ENCODE measurements around the gene PNMT. TPM values are rescaled to one million over a fixed set of nuclear protein-coding genes. Genes with fewer than 3 reads are reported as not detected.

The PNMT gene
- total and polyA plus RNA-seq, 2 of the 13 experiments (the other 11 are each of a cell fraction or from before 2014, with no cell fraction given) = 0.25 TPM; not detected in 1

DNA sequence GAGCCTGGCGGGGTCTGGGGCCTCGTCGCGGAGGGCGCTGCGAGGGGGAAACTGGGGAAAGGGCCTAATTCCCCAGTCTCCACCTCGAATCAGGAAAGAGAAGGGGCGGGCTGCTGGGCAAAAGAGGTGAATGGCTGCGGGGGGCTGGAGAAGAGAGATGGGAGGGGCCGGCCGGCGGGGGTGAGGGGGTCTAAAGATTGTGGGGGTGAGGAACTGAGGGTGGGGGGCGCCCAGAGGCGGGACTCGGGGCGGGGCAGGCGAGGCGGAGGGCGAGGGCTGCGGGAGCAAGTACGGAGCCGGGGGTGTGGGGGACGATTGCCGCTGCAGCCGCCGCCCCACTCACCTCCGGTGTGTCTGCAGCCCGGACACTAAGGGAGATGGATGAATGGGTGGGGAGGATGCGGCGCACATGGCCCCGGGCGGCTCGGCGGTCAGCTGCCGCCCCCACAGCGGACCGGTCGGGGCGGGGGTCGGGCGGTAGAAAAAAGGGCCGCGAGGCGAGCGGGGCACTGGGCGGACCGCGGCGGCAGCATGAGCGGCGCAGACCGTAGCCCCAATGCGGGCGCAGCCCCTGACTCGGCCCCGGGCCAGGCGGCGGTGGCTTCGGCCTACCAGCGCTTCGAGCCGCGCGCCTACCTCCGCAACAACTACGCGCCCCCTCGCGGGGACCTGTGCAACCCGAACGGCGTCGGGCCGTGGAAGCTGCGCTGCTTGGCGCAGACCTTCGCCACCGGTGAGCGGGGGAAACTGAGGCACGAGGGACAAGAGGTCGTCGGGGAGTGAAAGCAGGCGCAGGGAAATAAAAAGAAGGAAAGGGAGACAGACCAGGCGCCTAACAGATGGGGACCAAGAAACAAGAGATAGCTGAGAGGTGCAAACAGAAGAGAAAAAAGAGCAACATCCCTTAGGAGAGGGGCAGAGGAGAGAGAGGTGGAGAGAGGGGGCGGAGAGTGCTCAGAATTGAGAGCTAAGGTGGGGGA is at the start of gene PNMT (continued):
- TF ChIP-seq, protein P1, sequence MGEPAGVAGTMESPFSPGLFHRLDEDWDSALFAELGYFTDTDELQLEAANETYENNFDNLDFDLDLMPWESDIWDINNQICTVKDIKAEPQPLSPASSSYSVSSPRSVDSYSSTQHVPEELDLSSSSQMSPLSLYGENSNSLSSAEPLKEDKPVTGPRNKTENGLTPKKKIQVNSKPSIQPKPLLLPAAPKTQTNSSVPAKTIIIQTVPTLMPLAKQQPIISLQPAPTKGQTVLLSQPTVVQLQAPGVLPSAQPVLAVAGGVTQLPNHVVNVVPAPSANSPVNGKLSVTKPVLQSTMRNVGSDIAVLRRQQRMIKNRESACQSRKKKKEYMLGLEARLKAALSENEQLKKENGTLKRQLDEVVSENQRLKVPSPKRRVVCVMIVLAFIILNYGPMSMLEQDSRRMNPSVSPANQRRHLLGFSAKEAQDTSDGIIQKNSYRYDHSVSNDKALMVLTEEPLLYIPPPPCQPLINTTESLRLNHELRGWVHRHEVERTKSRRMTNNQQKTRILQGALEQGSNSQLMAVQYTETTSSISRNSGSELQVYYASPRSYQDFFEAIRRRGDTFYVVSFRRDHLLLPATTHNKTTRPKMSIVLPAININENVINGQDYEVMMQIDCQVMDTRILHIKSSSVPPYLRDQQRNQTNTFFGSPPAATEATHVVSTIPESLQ (CRISPR knock-in tag; conservative IDR thresholded peaks at IDR 0.05) = no peak
- TF ChIP-seq SIX4 (CRISPR knock-in tag; IDR thresholded peaks at IDR 0.05) = no peak
- peak; percentile 79; the same call in 1 of the 2 replicates for TF ChIP-seq ZNF607 (CRISPR knock-in tag; IDR thresholded peaks at IDR 0.05; ENCODE audit: borderline replicate concordance)
- TF ChIP-seq RXRA (CRISPR knock-in tag; IDR thresholded peaks at IDR 0.05) = peak; percentile 73
- TF ChIP-seq SMYD3 (CRISPR knock-in tag; IDR thresholded peaks at IDR 0.05) = no peak
- TF ChIP-seq MTF2 (CRISPR knock-in tag; IDR thresholded peaks at IDR 0.05; ENCODE audit: borderline replicate concordance) = peak; percentile 99
- TF ChIP-seq SCMH1 (CRISPR knock-in tag; IDR thresholded peaks at IDR 0.05; ENCODE audit: borderline replicate concordance) = no peak
- TF ChIP-seq, protein P2, sequence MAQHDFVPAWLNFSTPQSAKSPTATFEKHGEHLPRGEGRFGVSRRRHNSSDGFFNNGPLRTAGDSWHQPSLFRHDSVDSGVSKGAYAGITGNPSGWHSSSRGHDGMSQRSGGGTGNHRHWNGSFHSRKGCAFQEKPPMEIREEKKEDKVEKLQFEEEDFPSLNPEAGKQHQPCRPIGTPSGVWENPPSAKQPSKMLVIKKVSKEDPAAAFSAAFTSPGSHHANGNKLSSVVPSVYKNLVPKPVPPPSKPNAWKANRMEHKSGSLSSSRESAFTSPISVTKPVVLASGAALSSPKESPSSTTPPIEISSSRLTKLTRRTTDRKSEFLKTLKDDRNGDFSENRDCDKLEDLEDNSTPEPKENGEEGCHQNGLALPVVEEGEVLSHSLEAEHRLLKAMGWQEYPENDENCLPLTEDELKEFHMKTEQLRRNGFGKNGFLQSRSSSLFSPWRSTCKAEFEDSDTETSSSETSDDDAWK (CRISPR knock-in tag; IDR thresholded peaks at IDR 0.05) = no peak
- TF ChIP-seq ZSCAN25 (CRISPR knock-in tag; IDR thresholded peaks at IDR 0.05) = peak; percentile 84
- peak; percentile 84; the same call in 1 of the 2 replicates for TF ChIP-seq GZF1 (CRISPR knock-in tag; IDR thresholded peaks at IDR 0.05)
- no peak for TF ChIP-seq ZNF841 (CRISPR knock-in tag; IDR thresholded peaks at IDR 0.05; ENCODE audit: borderline replicate concordance)
- no peak for TF ChIP-seq CREM (IDR thresholded peaks at IDR 0.05)
- no peak for TF ChIP-seq CREM (CRISPR knock-in tag; IDR thresholded peaks at IDR 0.05)
- peak; percentile 58; the same call in 1 of the 2 replicates for TF ChIP-seq ZKSCAN8 (CRISPR knock-in tag; IDR thresholded peaks at IDR 0.05; ENCODE audit: borderline replicate concordance)
- no peak for TF ChIP-seq MAF1 (CRISPR knock-in tag; IDR thresholded peaks at IDR 0.05; ENCODE audit: borderline replicate concordance)
- no peak for TF ChIP-seq HOXA5 (CRISPR knock-in tag; IDR thresholded peaks at IDR 0.05)
- TF ChIP-seq XRCC5 (optimal IDR thresholded peaks at IDR 0.05; ENCODE audit: low read length) = peak; percentile 99
- TF ChIP-seq ONECUT2 (CRISPR knock-in tag; IDR thresholded peaks at IDR 0.05) = no peak
- peak; percentile 66; the same call in 1 of the 2 replicates for TF ChIP-seq ZMAT3 (CRISPR knock-in tag; conservative IDR thresholded peaks at IDR 0.05)
- no peak for TF ChIP-seq TCF7 (IDR thresholded peaks at IDR 0.05; ENCODE audit: low read depth)
- TF ChIP-seq, protein P3, sequence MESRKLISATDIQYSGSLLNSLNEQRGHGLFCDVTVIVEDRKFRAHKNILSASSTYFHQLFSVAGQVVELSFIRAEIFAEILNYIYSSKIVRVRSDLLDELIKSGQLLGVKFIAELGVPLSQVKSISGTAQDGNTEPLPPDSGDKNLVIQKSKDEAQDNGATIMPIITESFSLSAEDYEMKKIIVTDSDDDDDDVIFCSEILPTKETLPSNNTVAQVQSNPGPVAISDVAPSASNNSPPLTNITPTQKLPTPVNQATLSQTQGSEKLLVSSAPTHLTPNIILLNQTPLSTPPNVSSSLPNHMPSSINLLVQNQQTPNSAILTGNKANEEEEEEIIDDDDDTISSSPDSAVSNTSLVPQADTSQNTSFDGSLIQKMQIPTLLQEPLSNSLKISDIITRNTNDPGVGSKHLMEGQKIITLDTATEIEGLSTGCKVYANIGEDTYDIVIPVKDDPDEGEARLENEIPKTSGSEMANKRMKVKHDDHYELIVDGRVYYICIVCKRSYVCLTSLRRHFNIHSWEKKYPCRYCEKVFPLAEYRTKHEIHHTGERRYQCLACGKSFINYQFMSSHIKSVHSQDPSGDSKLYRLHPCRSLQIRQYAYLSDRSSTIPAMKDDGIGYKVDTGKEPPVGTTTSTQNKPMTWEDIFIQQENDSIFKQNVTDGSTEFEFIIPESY (CRISPR knock-in tag; IDR thresholded peaks at IDR 0.05) = peak; percentile 73
- no peak for TF ChIP-seq ZNF256 (CRISPR knock-in tag; conservative IDR thresholded peaks at IDR 0.05)
- TF ChIP-seq DNMT3B (CRISPR knock-in tag; conservative IDR thresholded peaks at IDR 0.05) = peak; percentile 59; the same call in 1 of the 2 replicates
- TF ChIP-seq, protein P4, sequence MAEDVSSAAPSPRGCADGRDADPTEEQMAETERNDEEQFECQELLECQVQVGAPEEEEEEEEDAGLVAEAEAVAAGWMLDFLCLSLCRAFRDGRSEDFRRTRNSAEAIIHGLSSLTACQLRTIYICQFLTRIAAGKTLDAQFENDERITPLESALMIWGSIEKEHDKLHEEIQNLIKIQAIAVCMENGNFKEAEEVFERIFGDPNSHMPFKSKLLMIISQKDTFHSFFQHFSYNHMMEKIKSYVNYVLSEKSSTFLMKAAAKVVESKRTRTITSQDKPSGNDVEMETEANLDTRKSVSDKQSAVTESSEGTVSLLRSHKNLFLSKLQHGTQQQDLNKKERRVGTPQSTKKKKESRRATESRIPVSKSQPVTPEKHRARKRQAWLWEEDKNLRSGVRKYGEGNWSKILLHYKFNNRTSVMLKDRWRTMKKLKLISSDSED (CRISPR knock-in tag; IDR thresholded peaks at IDR 0.05) = no peak
